Naive thymus-derived CD4-positive, alpha-beta T cell (primary cell): Measurements from ENCODE around the gene ENOX1. TPM values are rescaled to one million over a fixed set of nuclear protein-coding genes. Genes with fewer than 3 reads are reported as not detected.
"Not testable (repeated sequence)": the region's sequence is repeated elsewhere in the genome, so short reads cannot be mapped to it uniquely, and the experiment has no call there.

Experiments used
- ATAC-seq: fragments of 150-1000 bp; cut with Tn5 transposase; 2 replicates; pipeline ENCODE4 v1.10.0; 2021; ENCODE audit warnings: mild to moderate bottlenecking, moderate library complexity
- CTCF ChIA-PET: fragments of 350-600 bp; sonication (Branson Sonifier 250); formaldehyde crosslinking; loops from one replicate; lab custom pipeline; 2021; ENCODE audit warnings: antibody characterized with exemption; lab: Charles Lee
- POLR2A ChIA-PET: fragments of 350-600 bp; sonication (Branson Sonifier 250); formaldehyde crosslinking; loops from one replicate; lab custom pipeline; 2021; ENCODE audit warnings: antibody characterized with exemption, inconsistent platforms; lab: Charles Lee
- DNase-seq, 9 donors: peaks; one replicate each; pipeline versions ENCODE4 v3.0.0 to v3.0.0-alpha.2; 2020 to 2022; ENCODE audit warnings: mixed read lengths in 1 of 9
- H3K27ac ChIP-seq: one replicate; pipeline ENCODE4 v1.7.0; 2013; ENCODE audit warnings: mild to moderate bottlenecking, low read depth, low read length, moderate library complexity
- H3K27me3 ChIP-seq, 2 donors: one replicate each; pipeline ENCODE4 v1.7.0; 2013; ENCODE audit warnings: low read length in 2 of 2, mild to moderate bottlenecking in 2 of 2, moderate library complexity in 2 of 2; ENCODE audit not compliant: control insufficient read depth in 2 of 2, insufficient read depth in 2 of 2
- H3K36me3 ChIP-seq, 3 experiments: 1 replicate in 2 of 3; 2 replicates in 1 of 3; pipeline ENCODE4 v1.7.0; 2013; ENCODE audit warnings: low read length in 3 of 3, mild to moderate bottlenecking in 3 of 3, moderate library complexity in 1 of 3; ENCODE audit not compliant: insufficient read depth in 3 of 3, control insufficient read depth in 2 of 3
- H3K4me1 ChIP-seq, 2 donors: one replicate each; pipeline ENCODE4 v1.7.0; 2013; ENCODE audit warnings: low read length in 2 of 2, mild to moderate bottlenecking in 2 of 2, moderate library complexity in 1 of 2; ENCODE audit not compliant: control insufficient read depth in 2 of 2, insufficient read depth in 2 of 2
- H3K4me3 ChIP-seq: 2 replicates; pipeline ENCODE4 v1.7.0; 2013; ENCODE audit warnings: mild to moderate bottlenecking, low read length
- H3K9me3 ChIP-seq, 3 experiments: 1 replicate in 2 of 3; 2 replicates in 1 of 3; pipeline ENCODE4 v1.7.0; 2013; ENCODE audit warnings: low read length in 3 of 3; ENCODE audit not compliant: control insufficient read depth in 2 of 3
- H3K27ac Mint-ChIP-seq, 9 donors: one replicate each; pipeline ENCODE4 v1.8.0; 2020 to 2022; ENCODE audit warnings: mixed read lengths in 9 of 9, mild to moderate bottlenecking in 8 of 9, moderate library complexity in 5 of 9, inconsistent platforms in 2 of 9
- H3K27me3 Mint-ChIP-seq, 5 donors: one replicate each; pipeline ENCODE4 v1.8.0; 2021 to 2022; ENCODE audit warnings: mixed read lengths in 5 of 5, mild to moderate bottlenecking in 1 of 5
- H3K36me3 Mint-ChIP-seq, 5 donors: one replicate each; pipeline ENCODE4 v1.8.0; 2020 to 2022; ENCODE audit warnings: mixed read lengths in 5 of 5, mild to moderate bottlenecking in 3 of 5, inconsistent platforms in 1 of 5
- H3K4me1 Mint-ChIP-seq, 7 donors: one replicate each; pipeline ENCODE4 v1.8.0; 2020 to 2022; ENCODE audit warnings: mixed read lengths in 7 of 7, mild to moderate bottlenecking in 3 of 7, inconsistent platforms in 1 of 7
- H3K4me3 Mint-ChIP-seq, 10 donors: one replicate each; pipeline ENCODE4 v1.8.0; 2020 to 2022; ENCODE audit warnings: mild to moderate bottlenecking in 10 of 10, mixed read lengths in 10 of 10, moderate library complexity in 6 of 10, inconsistent platforms in 2 of 10
- H3K9me3 Mint-ChIP-seq, 11 donors: one replicate each; pipeline ENCODE4 v1.8.0; 2020 to 2022; ENCODE audit warnings: mixed read lengths in 11 of 11, mild to moderate bottlenecking in 4 of 11, inconsistent platforms in 1 of 11, moderate library complexity in 1 of 11
- intact Hi-C, 2 donors: fragments of 100-400 bp; cut with micrococcal nuclease; formaldehyde crosslinking; loops; one replicate each; pipeline ENCODE4 v1.15.1; 2023
- polyA plus RNA-seq, 2 donors: library from polyadenylated mRNA; unstranded; fragments of 300-500 nt; fragmentation: Illumina TruSeq; gene quantifications; one replicate each; pipeline ENCODE4 v1.2.3, GENCODE V29; 2021
- total RNA-seq, 6 experiments: library from RNA in 5 of 6; stranded (reverse) in 5 of 6; gene quantifications; 1 replicate in 5 of 6; 2 replicates in 1 of 6; pipeline ENCODE4 v1.2.3 and lab custom pipeline; 2021 to 2026

Gene ENOX1
- under 1 TPM in 1 of 5 experiments, not detected in 4; 0.17 TPM for total RNA-seq
- not detected for polyA plus RNA-seq
- total RNA-seq (lab: John Stamatoyannopoulos, UW): not detected

DNA sequence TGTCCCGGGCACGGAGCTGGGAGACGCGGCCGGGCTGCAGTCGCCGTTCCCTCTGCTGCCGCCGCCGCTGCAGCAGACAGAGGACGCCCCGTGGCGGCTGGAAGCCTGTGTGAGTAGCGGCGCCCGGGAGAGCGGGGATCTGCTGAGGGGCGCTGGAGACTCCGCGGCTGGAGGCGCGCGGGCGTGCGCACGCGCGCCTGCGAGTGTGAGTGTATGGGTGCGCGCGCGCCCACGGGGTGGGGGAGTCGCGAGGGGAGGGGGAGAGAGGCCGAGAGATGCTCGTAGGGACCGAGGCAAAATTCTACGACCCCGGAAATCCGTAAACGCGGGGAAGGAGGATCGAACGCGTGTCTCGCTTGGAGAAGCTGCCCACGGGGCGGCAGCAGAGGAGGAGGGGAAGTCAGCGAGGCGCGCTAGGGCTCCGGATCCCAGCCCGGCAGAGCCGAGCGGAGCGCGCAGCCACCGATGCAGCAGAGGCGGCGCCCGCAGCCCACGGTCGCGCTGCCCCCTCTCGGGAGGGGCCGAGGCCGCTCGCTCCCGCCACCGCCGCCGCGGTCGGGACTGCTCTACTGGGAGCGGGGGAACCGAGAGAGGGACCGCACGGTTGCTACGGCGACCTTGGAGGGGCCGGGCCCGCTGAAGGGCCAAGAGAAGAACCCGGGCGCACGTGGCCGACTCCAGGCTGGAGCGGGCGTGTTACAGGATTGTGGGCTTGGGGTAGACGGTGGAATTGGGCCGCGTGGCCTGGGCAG, at the start of gene ENOX1:
Gene ENOX1, minus strand, starts transcription at position 207 of the 752 bp plus-strand sequence.
- H3K27ac ChIP-seq: no peak within 1 kb of the TSS
- ChIA-PET CTCF (no interaction called here), POLR2A (no interaction called here)
- DNase-seq (peak in 3 of 9 donors; percentile 1 to 47 (median 5)), ATAC-seq (peak; percentile 48)
- H3K4me1 ChIP-seq: peaks cover 0 to 4% of the 10 kb centered on the region in 2 donors
- intact Hi-C loops: no loop called here
- no peaks in the 10 kb centered on the region for H3K9me3 ChIP-seq
- H3K36me3 ChIP-seq: no peaks in the 10 kb centered on the region
- peak within 1 kb of the TSS; percentile 41 to 91 (median 79) for H3K4me3 Mint-ChIP-seq
- H3K27me3 Mint-ChIP-seq: peaks cover 36 to 57% (median 41%) of the 10 kb centered on the region in 5 donors
- no peaks in the 10 kb centered on the region for H3K36me3 Mint-ChIP-seq
- H3K9me3 Mint-ChIP-seq: no peaks in the 10 kb centered on the region
- peaks cover 0 to 20% (median 13%) of the 10 kb centered on the region in 7 donors for H3K4me1 Mint-ChIP-seq
- H3K27me3 ChIP-seq: peaks cover 0 to 9% of the 10 kb centered on the region in 2 donors
- peak within 1 kb of the TSS; percentile 24 for H3K4me3 ChIP-seq
- no peak within 1 kb of the TSS for H3K27ac Mint-ChIP-seq

DNA sequence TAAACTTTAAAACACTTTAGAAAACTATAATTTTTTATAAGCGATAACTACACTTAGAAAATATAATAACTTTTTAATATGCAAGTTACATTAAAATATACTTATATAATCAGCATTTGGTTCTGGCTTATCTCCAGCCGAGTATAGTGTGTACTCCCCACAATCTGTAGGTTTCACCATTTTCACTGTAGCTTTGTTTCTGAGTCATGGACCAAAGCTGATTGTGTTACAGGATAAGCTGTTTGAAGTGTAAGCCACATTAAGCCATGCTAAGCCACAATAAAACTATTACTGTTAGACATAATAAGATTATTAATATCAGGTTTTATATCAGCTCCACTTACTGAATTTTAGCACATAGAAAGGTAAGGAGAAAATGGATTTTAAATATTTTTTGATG, 48.9 kb upstream of the ENOX1 start:
- peaks cover 0 to 17% (median 6%) of the 10 kb centered on the region in 5 donors for H3K27me3 Mint-ChIP-seq
- no peak overlapping the region for H3K4me3 ChIP-seq
- H3K27ac ChIP-seq: no peak overlapping the region
- no peaks in the 10 kb centered on the region for H3K4me1 ChIP-seq
- ATAC-seq (no peak), DNase-seq (no peak)
- CTCF ChIA-PET: no interaction called here
- no peaks in the 10 kb centered on the region for H3K27me3 ChIP-seq
- no peak overlapping the region for H3K27ac Mint-ChIP-seq
- intact Hi-C loops: no loop called here
- no peak overlapping the region for H3K4me3 Mint-ChIP-seq
- no peaks in the 10 kb centered on the region for H3K36me3 ChIP-seq
- no peaks in the 10 kb centered on the region for H3K4me1 Mint-ChIP-seq
- no peaks in the 10 kb centered on the region for H3K36me3 Mint-ChIP-seq
- POLR2A ChIA-PET: no interaction called here
- no peaks in the 10 kb centered on the region for H3K9me3 ChIP-seq
- peaks cover 0 to 4% (median 0%) of the 10 kb centered on the region in 11 donors for H3K9me3 Mint-ChIP-seq

DNA sequence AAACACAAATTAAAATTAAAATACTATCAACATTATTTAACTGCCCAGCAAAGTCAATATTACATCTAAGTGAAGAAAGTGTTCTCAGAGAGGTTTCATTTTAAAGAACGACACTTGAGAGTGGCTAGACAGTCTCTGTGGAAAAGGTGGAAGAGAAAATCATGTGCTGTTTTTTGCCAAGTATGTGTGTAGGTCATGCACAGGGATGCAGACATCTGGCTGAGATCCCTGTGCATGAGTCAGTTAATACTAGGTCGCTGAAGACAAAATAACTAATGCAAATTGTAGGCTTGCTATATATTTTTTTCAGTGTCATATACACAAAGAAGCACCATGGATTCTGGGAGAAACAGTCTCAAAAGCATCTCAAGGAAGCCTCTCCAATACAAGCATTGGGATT, 44.3 kb upstream of the ENOX1 start:
- Mint-ChIP-seq H3K4me3 (no peak overlapping the region), H3K4me1 (no peaks in the 10 kb centered on the region), H3K27ac (no peak overlapping the region), H3K27me3 (peaks cover 0 to 31% (median 16%) of the 10 kb centered on the region in 5 donors), H3K36me3 (no peaks in the 10 kb centered on the region), H3K9me3 (peaks cover 0 to 4% (median 0%) of the 10 kb centered on the region in 11 donors)
- no peak for DNase-seq
- Histone ChIP-seq H3K4me1 (no peaks in the 10 kb centered on the region), H3K36me3 (no peaks in the 10 kb centered on the region), H3K27ac (no peak overlapping the region), H3K4me3 (no peak overlapping the region), H3K9me3 (no peaks in the 10 kb centered on the region), H3K27me3 (no peaks in the 10 kb centered on the region)
- intact Hi-C loops: no loop called here
- no peak for ATAC-seq
- ChIA-PET POLR2A (no interaction called here), CTCF (no interaction called here)

DNA sequence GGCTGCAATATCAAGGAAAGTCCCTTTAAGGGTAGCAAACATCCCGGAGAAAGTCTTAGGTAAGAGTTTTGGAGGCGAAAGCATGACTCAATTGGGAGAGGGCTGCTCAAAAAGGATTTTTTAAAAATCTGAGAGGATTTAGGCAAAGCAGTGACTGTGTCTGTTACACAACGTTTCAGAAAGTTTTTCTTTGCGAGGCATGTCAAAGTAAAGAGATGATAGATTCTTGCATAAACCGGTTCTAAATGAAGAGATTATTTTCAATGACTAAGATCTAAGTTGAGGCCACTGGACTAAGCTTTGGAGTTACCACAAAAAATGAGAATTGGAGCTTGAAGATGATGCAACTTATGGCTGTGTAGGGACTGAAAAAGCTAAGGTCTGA, 43.7 kb upstream of the ENOX1 start:
- no peaks in the 10 kb centered on the region for H3K9me3 ChIP-seq
- POLR2A ChIA-PET: no interaction called here
- CTCF ChIA-PET: no interaction called here

DNA sequence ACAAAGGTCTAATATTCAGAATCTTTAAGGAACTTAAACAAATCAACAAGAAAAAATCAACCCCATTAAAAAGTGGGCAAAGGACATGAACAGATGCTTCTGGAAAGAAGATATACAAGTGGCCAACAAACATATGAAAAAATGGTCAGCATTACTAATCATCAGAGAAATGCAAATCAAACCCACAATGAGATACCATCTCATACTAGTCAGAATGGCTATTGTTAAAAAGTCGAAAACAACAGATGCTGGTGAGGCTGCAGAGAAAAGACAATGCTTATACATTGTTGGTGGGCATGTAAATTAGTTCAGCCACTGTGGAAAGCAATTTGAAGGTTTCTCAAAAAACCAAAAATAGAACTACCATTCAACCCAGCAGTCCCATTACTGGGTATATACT, 37.9 kb upstream of the ENOX1 start:
- DNase-seq, H3K9me3 ChIP-seq, H3K36me3 Mint-ChIP-seq, H3K27ac Mint-ChIP-seq, H3K4me3 Mint-ChIP-seq, H3K4me1 ChIP-seq, intact Hi-C loops, CTCF ChIA-PET, H3K27me3 ChIP-seq, H3K27ac ChIP-seq, ATAC-seq, POLR2A ChIA-PET, H3K4me1 Mint-ChIP-seq, H3K9me3 Mint-ChIP-seq, H3K4me3 ChIP-seq, H3K36me3 ChIP-seq: not testable (repeated sequence)
- peaks cover 7 to 24% (median 13%) of the 10 kb centered on the region in 5 donors for H3K27me3 Mint-ChIP-seq

More for the DNA sequence above, 43.7 kb upstream of the ENOX1 start:
- DNase-seq: no peak
- H3K36me3 ChIP-seq: no peaks in the 10 kb centered on the region
- peak; percentile 27 for ATAC-seq
- Mint-ChIP-seq H3K4me3 (no peak overlapping the region), H3K27ac (no peak overlapping the region), H3K27me3 (peaks cover 0 to 31% (median 17%) of the 10 kb centered on the region in 5 donors), H3K9me3 (peaks cover 0 to 4% (median 0%) of the 10 kb centered on the region in 11 donors), H3K4me1 (no peaks in the 10 kb centered on the region), H3K36me3 (no peaks in the 10 kb centered on the region)
- H3K27me3 ChIP-seq: no peaks in the 10 kb centered on the region
- intact Hi-C loops: no loop called here
- H3K27ac ChIP-seq: no peak overlapping the region
- H3K4me3 ChIP-seq: no peak overlapping the region
- H3K4me1 ChIP-seq: no peaks in the 10 kb centered on the region

DNA sequence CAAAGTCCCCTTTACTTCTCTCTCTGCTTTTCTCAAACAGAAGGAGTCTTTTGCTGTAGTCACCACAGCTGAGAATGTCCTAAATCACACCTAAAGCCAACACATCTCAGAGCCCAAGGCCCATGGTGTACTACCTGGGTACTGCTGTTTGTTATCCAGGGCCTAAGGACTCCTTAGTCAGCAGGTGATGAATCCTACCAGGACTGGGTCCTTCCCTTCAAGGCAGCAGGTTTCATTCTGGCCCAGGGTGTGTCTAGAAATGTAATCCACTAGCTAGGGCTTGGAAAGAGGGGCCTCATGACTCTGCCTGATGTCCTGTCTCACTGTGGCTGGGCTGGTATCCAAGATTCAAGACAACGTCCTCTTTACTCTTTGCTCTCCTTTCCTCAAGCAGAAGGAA, 36.2 kb upstream of the ENOX1 start:
- Mint-ChIP-seq H3K36me3 (peaks cover 0 to 5% (median 0%) of the 10 kb centered on the region in 5 donors), H3K9me3 (peaks cover 0 to 4% (median 0%) of the 10 kb centered on the region in 11 donors), H3K4me3 (no peak overlapping the region), H3K27ac (no peak overlapping the region), H3K4me1 (no peaks in the 10 kb centered on the region), H3K27me3 (peaks cover 10 to 31% (median 16%) of the 10 kb centered on the region in 5 donors)
- Histone ChIP-seq H3K27ac (no peak overlapping the region), H3K4me1 (no peaks in the 10 kb centered on the region), H3K4me3 (no peak overlapping the region), H3K36me3 (no peaks in the 10 kb centered on the region), H3K27me3 (no peaks in the 10 kb centered on the region), H3K9me3 (no peaks in the 10 kb centered on the region)
- POLR2A ChIA-PET: no interaction called here
- intact Hi-C loops: no loop called here
- CTCF ChIA-PET: no interaction called here
- ATAC-seq: no peak
- DNase-seq: no peak
